Dermis microvascular lymphatic vessel endothelial cell (primary cell): ENCODE results near the gene MYPN. TPM values are rescaled to one million over a fixed set of nuclear protein-coding genes. Genes with fewer than 3 reads are reported as not detected.
"Not testable (repeated sequence)": the region's sequence is repeated elsewhere in the genome, so short reads cannot be mapped to it uniquely, and the experiment has no call there.

Experiments used
- DNase-seq, 2 donors: peaks; one replicate each; pipeline versions ENCODE4 v3.0.0 to v3.0.0-alpha.2; 2010; ENCODE audit warnings: low read depth in 2 of 2
- total RNA-seq: library from RNA; depleted of rRNA; stranded (reverse); fragments of >200 nt; gene quantifications from 2 replicates; pipeline ENCODE4 v1.2.1, GENCODE V29; 2014

The MYPN gene
- total RNA-seq = under 0.01 TPM in 1 of 2 replicates, not detected in the other

DNA sequence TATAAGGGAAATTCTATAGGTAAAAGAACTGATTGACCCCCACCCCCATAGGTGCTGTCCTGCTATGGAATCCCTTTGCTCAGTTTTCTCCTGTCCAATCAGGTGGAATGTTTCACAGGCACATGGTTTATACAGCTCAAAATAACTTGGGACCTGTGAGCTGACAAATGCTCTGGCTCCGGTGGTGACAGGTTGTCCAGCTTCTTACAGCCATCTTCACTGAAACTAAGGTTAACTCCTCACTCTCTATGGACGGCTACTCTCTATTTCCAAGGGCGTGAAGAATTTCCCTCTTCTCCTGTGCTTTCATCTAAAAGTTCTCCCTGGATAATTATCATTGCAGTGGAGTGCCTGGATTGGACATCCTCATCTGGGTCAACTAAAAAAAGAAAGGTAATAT lies at the start of gene MYPN:
MYPN (plus strand) TSS at position 158 of the 400 bp plus-strand sequence. CDS start 11,951 bp downstream, outside the sequence.
- no peak for DNase-seq

DNA sequence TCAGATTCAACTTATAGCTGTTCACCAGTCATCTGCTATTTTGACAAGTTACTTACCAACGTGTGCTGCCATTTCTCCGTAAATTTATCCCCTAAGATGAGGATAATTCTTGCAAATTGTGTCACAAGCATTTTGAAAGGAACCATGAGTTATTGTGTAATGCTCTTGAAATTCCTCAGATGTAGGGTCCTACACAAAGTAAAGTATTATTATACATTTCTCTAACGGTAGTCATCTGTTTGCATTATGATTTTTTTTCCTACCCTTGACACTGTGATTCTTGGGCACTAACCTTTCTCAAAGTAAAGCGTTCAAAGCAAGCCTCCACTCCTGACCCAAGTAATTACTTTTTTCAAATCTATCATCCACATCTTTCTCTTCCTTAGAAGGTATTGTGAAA lies 42.3 kb upstream of the MYPN start:
- DNase-seq = no peak

DNA sequence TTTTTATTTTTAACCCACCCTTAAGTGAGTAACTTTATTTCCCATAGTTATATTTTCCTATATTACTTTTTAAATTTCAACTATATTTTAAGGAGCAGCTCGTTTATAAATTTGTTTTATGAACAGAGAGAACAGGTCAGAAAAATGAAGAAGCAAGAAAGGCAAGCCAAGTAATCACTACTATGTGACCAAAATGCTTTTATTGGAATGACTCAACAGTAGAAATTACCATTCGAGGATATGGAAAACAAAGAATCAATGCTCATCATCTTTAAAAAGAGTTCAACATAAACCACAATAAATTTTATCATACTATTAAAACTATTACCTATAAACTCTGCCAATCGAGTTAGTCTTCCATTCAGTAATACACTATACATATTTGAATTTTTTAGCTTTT lies 41.8 kb upstream of the MYPN start:
- no peak for DNase-seq

GRCh38 chr10:68073631-68074030 lies 35.7 kb upstream of the MYPN start:
- no peak for DNase-seq

DNA sequence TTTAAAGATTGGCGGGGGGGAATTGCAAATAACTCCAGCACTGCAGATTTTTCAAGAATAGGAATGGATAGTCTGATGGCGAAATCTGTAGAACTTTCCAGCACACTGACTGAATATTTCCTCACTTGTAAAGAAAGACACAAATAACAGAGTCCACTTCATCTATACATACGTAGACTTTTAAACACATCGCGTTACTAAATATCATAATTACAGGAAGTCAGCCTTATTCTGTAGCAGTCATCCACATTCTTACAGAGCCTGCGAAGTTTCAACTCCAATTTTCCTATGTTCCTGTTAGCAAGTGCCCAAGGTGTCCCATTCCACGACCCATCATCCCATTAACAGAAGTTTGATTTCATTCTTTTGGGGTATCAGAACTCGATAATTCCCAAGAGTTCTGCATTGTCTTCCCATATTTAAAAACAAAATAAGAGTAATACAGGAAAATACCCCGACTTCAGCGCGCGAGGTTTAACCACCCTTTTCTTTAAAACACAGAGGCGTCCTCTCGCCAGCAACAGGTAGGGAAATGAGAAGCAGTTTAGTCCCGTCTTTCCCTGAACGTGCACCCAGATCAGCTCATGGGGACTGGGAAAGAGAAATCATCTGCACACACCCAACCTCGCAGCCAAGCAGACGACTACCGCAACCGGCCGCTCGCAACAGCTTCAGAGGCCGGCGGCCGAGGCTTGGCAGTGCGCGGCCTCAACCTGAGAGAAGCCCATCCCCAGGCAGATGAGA lies 35.1 kb upstream of the MYPN start:
- peak in 1 of 2 donors; percentile 47 for DNase-seq

GRCh38 chr10:68074775-68075549 lies 34.3 kb upstream of the MYPN start, which contains the start of gene HERC4:
Gene HERC4 (minus strand): TSS chr10:68075283. CDS start chr10:68073108, 2,175 bp downstream.
- peak; percentile 81 to 94 for DNase-seq

GRCh38 chr10:68075550-68076004 lies 33.7 kb upstream of the MYPN start:
- DNase-seq = no peak

- not testable (repeated sequence) for DNase-seq
These were observed 33.2 kb upstream of the MYPN start for GRCh38 chr10:68076081-68076480.

GRCh38 chr10:68077026-68077425 lies 32.3 kb upstream of the MYPN start:
- no peak for DNase-seq

DNA sequence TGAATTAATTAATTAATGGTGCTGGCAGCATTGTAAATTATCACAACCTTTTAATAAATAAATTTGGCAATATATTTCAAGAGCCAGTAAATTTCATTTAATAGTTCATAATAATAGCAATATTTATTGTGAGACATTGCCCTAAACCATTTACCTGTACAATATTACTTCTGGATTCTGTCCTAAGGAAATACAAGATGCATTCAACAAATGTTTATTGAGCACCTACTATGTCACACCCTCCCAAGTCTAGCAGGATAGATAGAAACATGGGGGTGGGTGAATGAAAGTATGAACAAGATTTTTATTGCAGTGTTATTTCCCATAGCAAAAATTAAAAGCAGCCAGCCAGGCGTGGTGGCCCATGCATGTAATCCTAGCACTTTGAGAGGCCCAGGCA lies 29.9 kb upstream of the MYPN start:
- DNase-seq = no peak

DNA sequence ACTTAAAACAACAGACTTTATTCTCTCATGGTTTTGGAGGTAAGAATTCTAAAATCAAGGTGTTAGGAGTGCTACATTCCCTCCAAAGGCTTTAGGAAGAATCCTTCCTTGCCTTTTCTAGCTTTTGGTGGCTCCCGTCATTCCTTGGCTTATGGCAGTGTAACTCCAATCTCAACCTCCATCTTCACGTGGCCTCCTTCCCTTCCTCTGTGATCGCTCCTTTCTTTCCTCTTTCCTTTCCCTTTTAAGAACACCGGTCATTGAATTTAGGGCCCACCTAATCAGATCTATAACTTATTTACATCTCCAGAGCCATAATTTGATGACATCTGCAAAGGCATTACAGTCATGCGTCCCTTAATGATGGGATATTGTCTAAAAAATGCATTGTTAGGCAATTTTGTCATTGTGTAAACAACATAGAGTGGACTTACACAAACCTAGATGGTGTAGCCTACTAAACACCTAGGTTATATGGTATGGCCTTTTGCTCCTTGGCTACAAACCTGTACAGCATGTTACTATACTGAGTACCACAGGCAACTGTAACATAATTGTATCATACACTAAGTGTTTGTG lies 28.3 kb upstream of the MYPN start:
- DNase-seq = no peak

DNA sequence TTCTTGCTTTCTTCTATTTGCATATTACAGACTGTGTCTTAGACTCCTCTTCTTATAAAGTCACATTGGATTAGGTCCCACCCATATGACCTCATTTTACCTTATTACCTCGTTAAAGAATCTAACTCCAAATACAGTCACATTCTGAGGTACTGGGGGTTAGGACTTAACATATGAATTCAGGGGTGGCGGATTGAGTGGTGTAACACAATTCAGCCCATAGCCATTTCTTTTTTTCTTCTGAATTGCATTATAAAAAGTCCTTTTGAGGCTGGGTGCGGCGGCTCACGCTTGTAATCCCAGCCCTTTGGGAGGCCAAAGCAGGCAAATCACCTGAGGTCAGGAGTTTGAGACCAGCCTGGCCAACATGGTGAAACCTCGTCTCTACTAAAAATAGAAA lies 27.4 kb upstream of the MYPN start:
- DNase-seq = no peak

GRCh38 chr10:68082872-68083271 lies 26.4 kb upstream of the MYPN start:
- DNase-seq = peak; percentile 7 to 39

DNA sequence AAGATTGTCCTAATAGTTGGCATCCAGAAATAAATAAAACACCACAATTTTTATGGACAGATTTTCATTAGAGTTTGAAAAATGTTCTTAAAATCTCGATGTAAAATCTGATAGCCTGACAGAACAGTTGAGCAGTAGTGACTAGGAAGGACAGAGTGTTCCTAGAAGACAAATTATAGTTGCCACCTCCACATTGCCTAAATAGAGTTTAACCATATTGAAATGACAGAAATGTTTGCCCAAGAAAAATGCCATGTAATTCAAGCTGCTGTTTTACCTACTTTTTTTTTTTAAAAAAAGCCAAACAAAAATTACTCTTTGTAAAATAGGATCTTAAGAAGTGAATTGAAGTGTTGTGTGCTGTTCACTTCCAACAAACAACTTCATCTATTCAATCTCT lies 25.3 kb upstream of the MYPN start:
- no peak for DNase-seq

GRCh38 chr10:68084469-68084868 lies 24.8 kb upstream of the MYPN start:
- DNase-seq = no peak

- no peak for DNase-seq
These were observed 23.3 kb upstream of the MYPN start for GRCh38 chr10:68086011-68086410.

GRCh38 chr10:68086910-68087684 lies 22.2 kb upstream of the MYPN start:
- DNase-seq = no peak

DNA sequence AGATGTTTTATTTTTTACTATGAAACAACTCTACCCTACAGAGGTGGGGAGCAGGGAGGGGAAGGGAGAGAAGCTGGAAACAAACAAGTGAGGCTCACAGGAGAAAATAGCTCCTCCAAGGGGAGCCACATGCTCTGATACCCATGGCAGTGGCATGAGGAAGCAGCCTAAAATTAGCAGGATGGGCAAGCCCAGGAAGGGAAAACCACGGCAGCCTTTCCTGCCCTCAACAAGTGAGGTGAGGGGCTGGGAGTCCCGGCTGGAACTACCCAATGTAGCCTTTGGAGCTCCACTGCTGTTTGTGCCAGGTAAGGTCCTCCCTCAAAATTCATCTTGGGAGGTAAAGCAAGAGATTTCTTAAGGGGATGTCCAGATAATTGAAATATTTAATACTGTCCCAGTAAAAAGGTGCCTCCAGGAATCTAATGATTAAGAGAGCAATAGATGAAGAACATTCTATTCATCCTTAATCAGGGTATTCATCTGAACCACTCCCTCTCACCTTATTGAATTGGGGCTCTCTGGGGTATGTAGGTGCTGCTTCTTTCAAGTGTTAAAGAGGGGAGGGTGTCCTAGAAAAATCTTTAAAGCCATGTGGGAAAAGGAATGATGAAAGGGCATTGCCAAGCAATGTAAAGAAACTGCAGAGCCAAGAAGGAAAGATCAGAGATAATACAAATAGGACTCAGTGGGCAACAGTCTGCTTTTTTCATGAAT lies 21.4 kb upstream of the MYPN start:
- DNase-seq = no peak

GRCh38 chr10:68088740-68089139 lies 20.5 kb upstream of the MYPN start:
- DNase-seq = no peak

DNA sequence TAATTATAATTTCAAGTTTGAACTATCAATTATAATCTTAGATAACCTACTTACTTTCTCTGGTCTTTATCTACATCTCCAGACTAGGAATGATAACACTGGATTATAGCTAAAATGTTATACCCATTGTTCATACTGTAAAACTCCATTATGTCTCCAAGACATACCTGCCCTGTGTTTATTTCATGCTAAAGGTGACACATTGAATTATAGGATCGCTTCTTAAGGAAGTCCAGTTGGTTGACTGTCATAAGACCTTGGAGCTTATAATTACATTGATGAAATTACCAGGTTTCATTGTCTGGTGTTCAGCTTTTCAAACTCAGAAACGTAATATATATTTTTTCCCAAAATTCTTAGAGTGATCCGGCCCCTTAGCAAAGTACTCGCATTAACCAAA lies 18.7 kb upstream of the MYPN start:
- DNase-seq = no peak

- no peak for DNase-seq
These were observed 16.8 kb upstream of the MYPN start for GRCh38 chr10:68092512-68092911.
